GM23338 (cell line): ENCODE results near the gene ZSCAN30. TPM values are rescaled to one million over a fixed set of nuclear protein-coding genes. Genes with fewer than 3 reads are reported as not detected.

ENCODE experiments used
- ATAC-seq: fragments of 200-7000 bp; cut with Tn5 transposase; 3 replicates; pipeline ENCODE4 v1.9.1; 2020
- DNase-seq: peaks from one replicate; pipeline ENCODE4 v3.0.0-alpha.2; 2015; ENCODE audit warnings: low spot score
- H2AFZ ChIP-seq: fragments of 200-600 bp; sonication (generic); 2 replicates; pipeline ENCODE4 v1.8.0; 2016; ENCODE audit warnings: antibody characterized with exemption, mild to moderate bottlenecking, moderate library complexity
- H3F3A ChIP-seq: fragments of 200-600 bp; sonication (generic); replicated peaks from 2 replicates; pipeline ENCODE4 v1.8.0; 2017; ENCODE audit warnings: antibody characterized with exemption, mixed run types, low read depth
- H3K27ac ChIP-seq: fragments of 200-600 bp; sonication (generic); 2 replicates; pipeline ENCODE4 v1.6.1; 2016; ENCODE audit warnings: low read depth
- H3K27me3 ChIP-seq: fragments of 200-600 bp; sonication (generic); 2 replicates; pipeline ENCODE4 v1.8.0; 2016; ENCODE audit warnings: mild to moderate bottlenecking, mixed run types, moderate library complexity; ENCODE audit not compliant: insufficient read depth
- H3K36me3 ChIP-seq: fragments of 200-600 bp; sonication (generic); 2 replicates; pipeline ENCODE4 v1.8.0; 2016; ENCODE audit warnings: mild to moderate bottlenecking; ENCODE audit not compliant: insufficient read depth
- H3K4me1 ChIP-seq: fragments of 200-600 bp; sonication (generic); 2 replicates; pipeline ENCODE4 v1.8.0; 2016; ENCODE audit warnings: mild to moderate bottlenecking, moderate library complexity; ENCODE audit not compliant: insufficient read depth
- H3K4me2 ChIP-seq: fragments of 200-600 bp; sonication (generic); 2 replicates; pipeline ENCODE4 v1.7.1; 2017; ENCODE audit warnings: mixed run types
- H3K4me3 ChIP-seq: fragments of 200-600 bp; sonication (generic); 2 replicates; pipeline ENCODE4 v1.6.1; 2016; ENCODE audit warnings: mixed run types
- H3K79me2 ChIP-seq: fragments of 200-600 bp; sonication (generic); replicated peaks from 2 replicates; pipeline ENCODE4 v1.8.0; 2017; ENCODE audit warnings: mild to moderate bottlenecking; ENCODE audit not compliant: insufficient read depth
- H3K9me2 ChIP-seq: fragments of 200-600 bp; sonication (generic); 2 replicates; pipeline ENCODE4 v1.8.0; 2017; ENCODE audit not compliant: insufficient read depth
- H4K20me1 ChIP-seq: fragments of 200-600 bp; sonication (generic); replicated peaks from 2 replicates; pipeline ENCODE4 v1.8.0; 2017; ENCODE audit warnings: mild to moderate bottlenecking; ENCODE audit not compliant: insufficient read depth
- H3K27ac Mint-ChIP-seq: 2 replicates; pipeline ENCODE4 v1.8.0; 2020; ENCODE audit warnings: inconsistent platforms, mild to moderate bottlenecking, moderate library complexity, mixed read lengths
- H3K27me3 Mint-ChIP-seq: 3 replicates; pipeline ENCODE4 v1.8.0; 2022; ENCODE audit warnings: low read depth, mild to moderate bottlenecking, moderate library complexity, mixed read lengths, inconsistent platforms; ENCODE audit not compliant: insufficient read depth, poor library complexity
- H3K36me3 Mint-ChIP-seq: 3 replicates; pipeline ENCODE4 v1.8.0; 2021; ENCODE audit warnings: low read depth, mild to moderate bottlenecking, inconsistent platforms, moderate library complexity, mixed read lengths
- H3K4me1 Mint-ChIP-seq: 3 replicates; pipeline ENCODE4 v1.8.0; 2020; ENCODE audit warnings: mild to moderate bottlenecking, inconsistent platforms, mixed read lengths
- H3K4me3 Mint-ChIP-seq: 3 replicates; pipeline ENCODE4 v1.8.0; 2021; ENCODE audit warnings: moderate library complexity, mild to moderate bottlenecking, inconsistent platforms, mixed read lengths
- H3K9me3 Mint-ChIP-seq: 3 replicates; pipeline ENCODE4 v1.8.0; 2020; ENCODE audit warnings: moderate library complexity, mild to moderate bottlenecking, inconsistent platforms, mixed read lengths
- CREB1 ChIP-seq: fragments of 250-450 bp; sonication (Bioruptor Pico); IDR thresholded peaks from 2 replicates; pipeline ENCODE4 v1.5.0; 2020; ENCODE audit warnings: low read depth, mild to moderate bottlenecking, moderate library complexity
- CTCF ChIP-seq, 2 experiments: fragments of 200-600 bp in 1 of 2; sonication (generic) in 1 of 2; conservative IDR thresholded peaks; 2 replicates each; pipeline versions ENCODE4 v1.5.1 to v1.6.1; 2016 to 2017; ENCODE audit warnings: antibody characterized with exemption in 2 of 2, low read depth in 2 of 2, mild to moderate bottlenecking in 2 of 2, moderate library complexity in 1 of 2
- EZH2 ChIP-seq: fragments of 200-600 bp; sonication (generic); IDR thresholded peaks from one replicate; pipeline ENCODE4 v1.8.0; 2017; ENCODE audit warnings: antibody characterized with exemption, mild to moderate bottlenecking, low read depth; ENCODE audit not compliant: unreplicated experiment
- EZH2phosphoT487 ChIP-seq: fragments of 200-600 bp; sonication (generic); IDR thresholded peaks from one replicate; pipeline ENCODE4 v1.8.1; 2018; ENCODE audit warnings: antibody characterized with exemption; ENCODE audit not compliant: unreplicated experiment
- JUNB ChIP-seq: IDR thresholded peaks from one replicate; pipeline ENCODE4 v1.6.1; 2016; ENCODE audit warnings: antibody characterized with exemption; ENCODE audit not compliant: unreplicated experiment
- NANOG ChIP-seq: IDR thresholded peaks from 2 replicates; pipeline ENCODE4 v1.6.1; 2016; ENCODE audit warnings: antibody characterized with exemption, borderline replicate concordance
- POLR2AphosphoS5 ChIP-seq: IDR thresholded peaks from 2 replicates; pipeline ENCODE4 v1.6.1; 2016; ENCODE audit warnings: antibody characterized with exemption, low read depth
- STAT1 ChIP-seq: IDR thresholded peaks from one replicate; pipeline ENCODE4 v1.6.1; 2016; ENCODE audit warnings: antibody characterized with exemption; ENCODE audit not compliant: unreplicated experiment
- ZNF114 ChIP-seq: fragments of 250-450 bp; sonication (Bioruptor Pico); IDR thresholded peaks from 2 replicates; pipeline ENCODE4 v1.5.0; 2020; ENCODE audit warnings: mild to moderate bottlenecking, moderate library complexity
- ZNF331 ChIP-seq: fragments of 250-450 bp; sonication (Bioruptor Pico); IDR thresholded peaks from 2 replicates; pipeline ENCODE4 v1.5.0; 2020; ENCODE audit warnings: low read depth, mild to moderate bottlenecking, moderate library complexity
- polyA plus RNA-seq: library from polyadenylated mRNA; unstranded; fragments of >200 nt; fragmentation: Nextera tagmentation; extraction: Ambion mirVana; gene quantifications from 2 replicates; pipeline ENCODE4 v1.2.1, GENCODE V29; 2016
- total RNA-seq: library from RNA; depleted of rRNA; stranded (reverse); fragments of >200 nt; shearing (Covaris generic); gene quantifications from 2 replicates; pipeline ENCODE4 v1.2.3, GENCODE V29; 2014
- TF ChIP-seq, protein P1 (sequence below): IDR thresholded peaks from one replicate; pipeline ENCODE4 v1.6.1; 2018; ENCODE audit warnings: antibody characterized with exemption; ENCODE audit not compliant: unreplicated experiment
- TF ChIP-seq, protein P2 (sequence below): IDR thresholded peaks from 2 replicates; pipeline ENCODE4 v1.6.1; 2016; ENCODE audit warnings: antibody characterized with exemption
- TF ChIP-seq, protein P3 (sequence below): fragments of 250-450 bp; sonication (Bioruptor Pico); IDR thresholded peaks from 2 replicates; pipeline ENCODE4 v1.5.0; 2020; ENCODE audit warnings: mild to moderate bottlenecking, moderate library complexity

Gene ZSCAN30
- total and polyA plus RNA-seq, 2 experiments from 2014 or later = 12.3 to 21.8 TPM

DNA sequence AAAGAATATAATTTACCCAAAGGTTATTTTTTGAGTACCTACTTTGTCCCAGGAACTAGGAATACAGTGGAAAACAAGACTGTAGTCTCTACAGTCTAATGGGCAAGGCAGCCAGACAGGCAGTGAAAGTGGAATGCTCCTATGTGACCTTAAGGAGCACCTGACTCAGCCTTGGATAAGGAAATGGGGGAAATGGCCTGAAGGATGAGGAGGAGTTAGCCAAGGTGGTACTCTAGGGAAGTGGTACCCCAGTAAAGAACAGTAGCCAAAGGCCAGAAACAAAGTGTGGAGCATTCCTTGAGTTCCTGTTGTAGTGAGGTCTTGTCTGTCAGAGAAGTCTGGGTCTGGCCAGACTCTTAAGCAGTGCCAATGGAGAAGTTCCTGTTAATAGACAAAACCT lies 43.2 kb downstream of the ZSCAN30 start:
- Histone ChIP-seq H3K9me2 (no peaks in the 10 kb centered on the region), H4K20me1 (peaks cover 14% of the 10 kb centered on the region; the same call in 1 of the 2 replicates), H3K4me3 (no peak overlapping the region), H3F3A (no peaks in the 10 kb centered on the region), H2AFZ (no peak overlapping the region), H3K4me1 (no peaks in the 10 kb centered on the region), H3K79me2 (peaks cover 25% of the 10 kb centered on the region), H3K27ac (no peak overlapping the region), H3K36me3 (peaks cover 61% of the 10 kb centered on the region), H3K4me2 (no peak overlapping the region), H3K27me3 (no peaks in the 10 kb centered on the region)
- peaks cover 3% of the 10 kb centered on the region; the same call in 2 of the 3 replicates for H3K4me1 Mint-ChIP-seq
- H3K36me3 Mint-ChIP-seq = peaks cover 87% of the 10 kb centered on the region
- no peak for TF ChIP-seq STAT1
- TF ChIP-seq, protein P1, sequence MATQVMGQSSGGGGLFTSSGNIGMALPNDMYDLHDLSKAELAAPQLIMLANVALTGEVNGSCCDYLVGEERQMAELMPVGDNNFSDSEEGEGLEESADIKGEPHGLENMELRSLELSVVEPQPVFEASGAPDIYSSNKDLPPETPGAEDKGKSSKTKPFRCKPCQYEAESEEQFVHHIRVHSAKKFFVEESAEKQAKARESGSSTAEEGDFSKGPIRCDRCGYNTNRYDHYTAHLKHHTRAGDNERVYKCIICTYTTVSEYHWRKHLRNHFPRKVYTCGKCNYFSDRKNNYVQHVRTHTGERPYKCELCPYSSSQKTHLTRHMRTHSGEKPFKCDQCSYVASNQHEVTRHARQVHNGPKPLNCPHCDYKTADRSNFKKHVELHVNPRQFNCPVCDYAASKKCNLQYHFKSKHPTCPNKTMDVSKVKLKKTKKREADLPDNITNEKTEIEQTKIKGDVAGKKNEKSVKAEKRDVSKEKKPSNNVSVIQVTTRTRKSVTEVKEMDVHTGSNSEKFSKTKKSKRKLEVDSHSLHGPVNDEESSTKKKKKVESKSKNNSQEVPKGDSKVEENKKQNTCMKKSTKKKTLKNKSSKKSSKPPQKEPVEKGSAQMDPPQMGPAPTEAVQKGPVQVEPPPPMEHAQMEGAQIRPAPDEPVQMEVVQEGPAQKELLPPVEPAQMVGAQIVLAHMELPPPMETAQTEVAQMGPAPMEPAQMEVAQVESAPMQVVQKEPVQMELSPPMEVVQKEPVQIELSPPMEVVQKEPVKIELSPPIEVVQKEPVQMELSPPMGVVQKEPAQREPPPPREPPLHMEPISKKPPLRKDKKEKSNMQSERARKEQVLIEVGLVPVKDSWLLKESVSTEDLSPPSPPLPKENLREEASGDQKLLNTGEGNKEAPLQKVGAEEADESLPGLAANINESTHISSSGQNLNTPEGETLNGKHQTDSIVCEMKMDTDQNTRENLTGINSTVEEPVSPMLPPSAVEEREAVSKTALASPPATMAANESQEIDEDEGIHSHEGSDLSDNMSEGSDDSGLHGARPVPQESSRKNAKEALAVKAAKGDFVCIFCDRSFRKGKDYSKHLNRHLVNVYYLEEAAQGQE = no peak
- TF ChIP-seq NANOG = no peak
- no peak for TF ChIP-seq CTCF (conservative IDR thresholded peaks at IDR 0.05; ENCODE audit: low read depth in 2 of 2)
- TF ChIP-seq, protein P2, sequence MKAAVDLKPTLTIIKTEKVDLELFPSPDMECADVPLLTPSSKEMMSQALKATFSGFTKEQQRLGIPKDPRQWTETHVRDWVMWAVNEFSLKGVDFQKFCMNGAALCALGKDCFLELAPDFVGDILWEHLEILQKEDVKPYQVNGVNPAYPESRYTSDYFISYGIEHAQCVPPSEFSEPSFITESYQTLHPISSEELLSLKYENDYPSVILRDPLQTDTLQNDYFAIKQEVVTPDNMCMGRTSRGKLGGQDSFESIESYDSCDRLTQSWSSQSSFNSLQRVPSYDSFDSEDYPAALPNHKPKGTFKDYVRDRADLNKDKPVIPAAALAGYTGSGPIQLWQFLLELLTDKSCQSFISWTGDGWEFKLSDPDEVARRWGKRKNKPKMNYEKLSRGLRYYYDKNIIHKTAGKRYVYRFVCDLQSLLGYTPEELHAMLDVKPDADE = no peak
- no peak for TF ChIP-seq EZH2
- no peak for TF ChIP-seq ZNF331 (CRISPR knock-in tag)
- TF ChIP-seq, protein P3, sequence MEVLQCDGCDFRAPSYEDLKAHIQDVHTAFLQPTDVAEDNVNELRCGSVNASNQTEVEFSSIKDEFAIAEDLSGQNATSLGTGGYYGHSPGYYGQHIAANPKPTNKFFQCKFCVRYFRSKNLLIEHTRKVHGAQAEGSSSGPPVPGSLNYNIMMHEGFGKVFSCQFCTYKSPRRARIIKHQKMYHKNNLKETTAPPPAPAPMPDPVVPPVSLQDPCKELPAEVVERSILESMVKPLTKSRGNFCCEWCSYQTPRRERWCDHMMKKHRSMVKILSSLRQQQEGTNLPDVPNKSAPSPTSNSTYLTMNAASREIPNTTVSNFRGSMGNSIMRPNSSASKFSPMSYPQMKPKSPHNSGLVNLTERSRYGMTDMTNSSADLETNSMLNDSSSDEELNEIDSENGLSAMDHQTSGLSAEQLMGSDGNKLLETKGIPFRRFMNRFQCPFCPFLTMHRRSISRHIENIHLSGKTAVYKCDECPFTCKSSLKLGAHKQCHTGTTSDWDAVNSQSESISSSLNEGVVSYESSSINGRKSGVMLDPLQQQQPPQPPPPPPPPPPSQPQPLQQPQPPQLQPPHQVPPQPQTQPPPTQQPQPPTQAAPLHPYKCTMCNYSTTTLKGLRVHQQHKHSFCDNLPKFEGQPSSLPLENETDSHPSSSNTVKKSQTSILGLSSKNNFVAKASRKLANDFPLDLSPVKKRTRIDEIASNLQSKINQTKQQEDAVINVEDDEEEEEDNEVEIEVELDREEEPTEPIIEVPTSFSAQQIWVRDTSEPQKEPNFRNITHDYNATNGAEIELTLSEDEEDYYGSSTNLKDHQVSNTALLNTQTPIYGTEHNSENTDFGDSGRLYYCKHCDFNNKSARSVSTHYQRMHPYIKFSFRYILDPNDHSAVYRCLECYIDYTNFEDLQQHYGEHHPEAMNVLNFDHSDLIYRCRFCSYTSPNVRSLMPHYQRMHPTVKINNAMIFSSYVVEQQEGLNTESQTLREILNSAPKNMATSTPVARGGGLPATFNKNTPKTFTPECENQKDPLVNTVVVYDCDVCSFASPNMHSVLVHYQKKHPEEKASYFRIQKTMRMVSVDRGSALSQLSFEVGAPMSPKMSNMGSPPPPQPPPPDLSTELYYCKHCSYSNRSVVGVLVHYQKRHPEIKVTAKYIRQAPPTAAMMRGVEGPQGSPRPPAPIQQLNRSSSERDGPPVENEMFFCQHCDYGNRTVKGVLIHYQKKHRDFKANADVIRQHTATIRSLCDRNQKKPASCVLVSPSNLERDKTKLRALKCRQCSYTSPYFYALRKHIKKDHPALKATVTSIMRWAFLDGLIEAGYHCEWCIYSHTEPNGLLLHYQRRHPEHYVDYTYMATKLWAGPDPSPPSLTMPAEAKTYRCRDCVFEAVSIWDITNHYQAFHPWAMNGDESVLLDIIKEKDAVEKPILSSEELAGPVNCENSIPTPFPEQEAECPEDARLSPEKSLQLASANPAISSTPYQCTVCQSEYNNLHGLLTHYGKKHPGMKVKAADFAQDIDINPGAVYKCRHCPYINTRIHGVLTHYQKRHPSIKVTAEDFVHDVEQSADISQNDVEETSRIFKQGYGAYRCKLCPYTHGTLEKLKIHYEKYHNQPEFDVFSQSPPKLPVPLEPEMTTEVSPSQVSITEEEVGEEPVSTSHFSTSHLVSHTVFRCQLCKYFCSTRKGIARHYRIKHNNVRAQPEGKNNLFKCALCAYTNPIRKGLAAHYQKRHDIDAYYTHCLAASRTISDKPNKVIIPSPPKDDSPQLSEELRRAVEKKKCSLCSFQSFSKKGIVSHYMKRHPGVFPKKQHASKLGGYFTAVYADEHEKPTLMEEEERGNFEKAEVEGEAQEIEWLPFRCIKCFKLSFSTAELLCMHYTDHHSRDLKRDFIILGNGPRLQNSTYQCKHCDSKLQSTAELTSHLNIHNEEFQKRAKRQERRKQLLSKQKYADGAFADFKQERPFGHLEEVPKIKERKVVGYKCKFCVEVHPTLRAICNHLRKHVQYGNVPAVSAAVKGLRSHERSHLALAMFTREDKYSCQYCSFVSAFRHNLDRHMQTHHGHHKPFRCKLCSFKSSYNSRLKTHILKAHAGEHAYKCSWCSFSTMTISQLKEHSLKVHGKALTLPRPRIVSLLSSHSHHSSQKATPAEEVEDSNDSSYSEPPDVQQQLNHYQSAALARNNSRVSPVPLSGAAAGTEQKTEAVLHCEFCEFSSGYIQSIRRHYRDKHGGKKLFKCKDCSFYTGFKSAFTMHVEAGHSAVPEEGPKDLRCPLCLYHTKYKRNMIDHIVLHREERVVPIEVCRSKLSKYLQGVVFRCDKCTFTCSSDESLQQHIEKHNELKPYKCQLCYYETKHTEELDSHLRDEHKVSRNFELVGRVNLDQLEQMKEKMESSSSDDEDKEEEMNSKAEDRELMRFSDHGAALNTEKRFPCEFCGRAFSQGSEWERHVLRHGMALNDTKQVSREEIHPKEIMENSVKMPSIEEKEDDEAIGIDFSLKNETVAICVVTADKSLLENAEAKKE (CRISPR knock-in tag) = no peak
- TF ChIP-seq CREB1 = no peak
- TF ChIP-seq POLR2AphosphoS5 = no peak
- no peak for TF ChIP-seq ZNF114 (CRISPR knock-in tag)
- TF ChIP-seq JUNB = no peak
- no peak for TF ChIP-seq EZH2phosphoT487
- no peak overlapping the region for H3K4me3 Mint-ChIP-seq
- no peaks in the 10 kb centered on the region for H3K9me3 Mint-ChIP-seq
- ATAC-seq (no peak), DNase-seq (no peak)
- no peak overlapping the region for H3K27ac Mint-ChIP-seq
- H3K27me3 Mint-ChIP-seq = peaks cover 2% of the 10 kb centered on the region
